ENCODE measurements around the gene DCUN1D5.

The DCUN1D5 gene

DNA sequence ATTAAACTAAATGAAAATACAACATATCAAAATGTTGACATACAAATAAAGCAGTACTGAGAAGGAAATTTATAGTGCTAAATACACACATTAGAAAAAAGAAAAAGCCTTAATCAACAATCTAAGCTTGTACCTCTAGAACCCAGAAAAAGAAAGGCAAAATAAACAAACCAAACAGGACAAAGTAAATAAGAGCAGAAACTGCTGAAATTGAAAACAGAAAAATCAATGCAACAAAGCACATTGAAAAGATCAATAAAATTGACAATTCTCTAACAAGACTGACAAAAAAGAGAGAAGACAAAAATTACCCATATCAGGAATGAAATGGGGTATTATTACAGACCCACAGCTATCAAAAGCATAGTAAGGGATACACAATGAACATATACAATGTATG lies 21.0 kb downstream of the DCUN1D5 start:
- Histone ChIP-seq H3K79me1 (ENCODE audit: low read depth, low read length) (no peaks in the 10 kb centered on the region), H3K9me3 (replicated peaks in 1 of 2; ENCODE audit: control insufficient read depth in 2 of 2, insufficient read depth in 1 of 2, low read depth in 1 of 2, low read length in 2 of 2) (no peaks in the 10 kb centered on the region), H2BK15ac (ENCODE audit: low read length) (no peak overlapping the region)

DNA sequence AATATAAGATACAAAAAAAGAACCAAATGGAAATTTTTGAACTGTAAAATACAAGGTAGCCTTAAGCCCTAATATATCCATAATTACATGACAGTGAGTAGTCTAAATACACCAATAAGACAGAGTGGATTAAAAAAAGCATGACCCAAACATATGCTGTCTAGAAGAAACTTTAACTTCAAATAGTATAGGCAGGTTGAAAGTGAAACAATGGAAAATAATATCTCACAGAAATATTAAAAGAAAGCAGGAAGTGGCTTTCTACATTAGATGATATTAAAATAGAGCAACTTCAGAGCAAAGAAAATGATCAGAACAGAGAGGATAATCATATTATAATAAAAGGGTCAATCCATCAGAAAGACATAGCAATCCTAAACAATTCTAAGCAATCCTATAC lies 21.8 kb downstream of the DCUN1D5 start:
- H3K14ac ChIP-seq (ENCODE audit: low read length): no peak overlapping the region
- H3K23ac ChIP-seq (ENCODE audit: low read depth, low read length, poor library complexity): no peak overlapping the region
- H2AFZ ChIP-seq (ENCODE audit: low read length): no peak overlapping the region
- H3K79me1 ChIP-seq (ENCODE audit: low read depth, low read length): no peaks in the 10 kb centered on the region
- no peak overlapping the region for H3K4ac ChIP-seq (ENCODE audit: low read length)
- peaks cover 0 to 2% of the 10 kb centered on the region in 2 donors for H3K4me1 ChIP-seq (ENCODE audit: control insufficient read depth in 2 of 2, insufficient read depth in 1 of 2, low read depth in 1 of 2, low read length in 2 of 2)
- peaks cover 2 to 63% of the 10 kb centered on the region in 2 donors for H3K36me3 ChIP-seq (replicated peaks in 1 of 2; ENCODE audit: control insufficient read depth in 2 of 2, insufficient read depth in 2 of 2, low read length in 2 of 2)
- no peak overlapping the region for H3K27ac ChIP-seq (replicated peaks; ENCODE audit: low read length)
- no peak overlapping the region for H4K91ac ChIP-seq (ENCODE audit: low read depth, low read length, poor library complexity)
- H2BK12ac ChIP-seq (ENCODE audit: low read length): no peak overlapping the region
- no peaks in the 10 kb centered on the region for H3K27me3 ChIP-seq (ENCODE audit: control insufficient read depth in 3 of 3, insufficient read depth in 3 of 3, low read depth in 1 of 3, low read length in 3 of 3)
- H2BK5ac ChIP-seq (ENCODE audit: low read length): no peak overlapping the region
- no peak overlapping the region for H2BK15ac ChIP-seq (ENCODE audit: low read length)
- H3K9me3 ChIP-seq (replicated peaks in 1 of 2; ENCODE audit: control insufficient read depth in 2 of 2, insufficient read depth in 1 of 2, low read depth in 1 of 2, low read length in 2 of 2): no peaks in the 10 kb centered on the region
- H3K4me3 ChIP-seq (ENCODE audit: low read length in 2 of 2): no peak overlapping the region
- H3K18ac ChIP-seq (ENCODE audit: low read length): no peak overlapping the region
- no peak overlapping the region for H4K8ac ChIP-seq (ENCODE audit: low read depth, low read length)
- H2AK5ac ChIP-seq (ENCODE audit: low read depth, low read length): no peak overlapping the region
- no peak overlapping the region for H3K9ac ChIP-seq (ENCODE audit: low read depth, low read length, poor library complexity)
- H2BK120ac ChIP-seq (ENCODE audit: low read depth, low read length): no peak overlapping the region
- DNase-seq (ENCODE audit: low spot score): no peak
- no peak overlapping the region for H3K4me2 ChIP-seq (ENCODE audit: insufficient read depth, low read length, poor library complexity, severe bottlenecking)

More for the DNA sequence above, 21.0 kb downstream of the DCUN1D5 start:
- Histone ChIP-seq H2BK12ac (ENCODE audit: low read length) (no peak overlapping the region), H3K4me3 (ENCODE audit: low read length in 2 of 2) (no peak overlapping the region), H3K4me1 (ENCODE audit: control insufficient read depth in 2 of 2, insufficient read depth in 1 of 2, low read depth in 1 of 2, low read length in 2 of 2) (peaks cover 0 to 2% of the 10 kb centered on the region in 2 donors), H3K27me3 (ENCODE audit: control insufficient read depth in 3 of 3, insufficient read depth in 3 of 3, low read depth in 1 of 3, low read length in 3 of 3) (no peaks in the 10 kb centered on the region), H2BK120ac (ENCODE audit: low read depth, low read length) (no peak overlapping the region), H3K36me3 (replicated peaks in 1 of 2; ENCODE audit: control insufficient read depth in 2 of 2, insufficient read depth in 2 of 2, low read length in 2 of 2) (peaks cover 2 to 63% of the 10 kb centered on the region in 2 donors), H4K91ac (ENCODE audit: low read depth, low read length, poor library complexity) (no peak overlapping the region), H3K14ac (ENCODE audit: low read length) (no peak overlapping the region), H2BK5ac (ENCODE audit: low read length) (no peak overlapping the region), H2AFZ (ENCODE audit: low read length) (no peak overlapping the region), H2AK5ac (ENCODE audit: low read depth, low read length) (no peak overlapping the region), H3K4me2 (ENCODE audit: insufficient read depth, low read length, poor library complexity, severe bottlenecking) (no peak overlapping the region), H3K27ac (replicated peaks; ENCODE audit: low read length) (no peak overlapping the region), H4K8ac (ENCODE audit: low read depth, low read length) (no peak overlapping the region), H3K9ac (ENCODE audit: low read depth, low read length, poor library complexity) (no peak overlapping the region), H3K4ac (ENCODE audit: low read length) (no peak overlapping the region), H3K23ac (ENCODE audit: low read depth, low read length, poor library complexity) (no peak overlapping the region), H3K18ac (ENCODE audit: low read length) (no peak overlapping the region)
- DNase-seq (ENCODE audit: low spot score): no peak

DNA sequence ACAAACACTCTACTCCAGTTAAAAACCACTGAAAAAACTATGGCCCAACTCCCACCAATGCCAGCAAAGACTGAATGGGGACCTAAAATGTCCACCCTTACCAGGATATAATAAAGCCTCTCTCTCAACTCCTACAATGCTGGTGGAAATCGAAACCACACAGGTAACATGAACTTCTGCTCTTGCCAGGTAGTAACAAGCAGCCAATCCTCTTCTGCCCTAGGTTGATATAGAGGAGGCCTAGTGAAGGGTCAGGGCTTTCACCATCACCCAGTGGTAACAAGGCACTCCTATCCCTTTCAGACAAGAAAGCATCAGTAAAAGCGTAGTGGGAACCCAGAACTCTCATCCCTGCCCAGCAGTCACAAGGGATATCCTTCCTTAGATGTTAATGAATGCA lies 22.6 kb downstream of the DCUN1D5 start:
- Histone ChIP-seq H3K27me3 (ENCODE audit: control insufficient read depth in 3 of 3, insufficient read depth in 3 of 3, low read depth in 1 of 3, low read length in 3 of 3) (no peaks in the 10 kb centered on the region), H2BK5ac (ENCODE audit: low read length) (no peak overlapping the region), H3K23ac (ENCODE audit: low read depth, low read length, poor library complexity) (no peak overlapping the region), H3K4me2 (ENCODE audit: insufficient read depth, low read length, poor library complexity, severe bottlenecking) (no peak overlapping the region), H2AFZ (ENCODE audit: low read length) (no peak overlapping the region), H2BK15ac (ENCODE audit: low read length) (no peak overlapping the region), H3K36me3 (replicated peaks in 1 of 2; ENCODE audit: control insufficient read depth in 2 of 2, insufficient read depth in 2 of 2, low read length in 2 of 2) (peaks cover 0 to 65% of the 10 kb centered on the region in 2 donors), H4K8ac (ENCODE audit: low read depth, low read length) (no peak overlapping the region), H3K18ac (ENCODE audit: low read length) (no peak overlapping the region), H2BK12ac (ENCODE audit: low read length) (no peak overlapping the region), H3K9me3 (replicated peaks in 1 of 2; ENCODE audit: control insufficient read depth in 2 of 2, insufficient read depth in 1 of 2, low read depth in 1 of 2, low read length in 2 of 2) (no peaks in the 10 kb centered on the region), H3K27ac (replicated peaks; ENCODE audit: low read length) (no peak overlapping the region), H3K79me1 (ENCODE audit: low read depth, low read length) (no peaks in the 10 kb centered on the region), H2AK5ac (ENCODE audit: low read depth, low read length) (no peak overlapping the region), H2BK120ac (ENCODE audit: low read depth, low read length) (no peak overlapping the region), H3K4me1 (ENCODE audit: control insufficient read depth in 2 of 2, insufficient read depth in 1 of 2, low read depth in 1 of 2, low read length in 2 of 2) (peaks cover 0 to 2% of the 10 kb centered on the region in 2 donors), H3K14ac (ENCODE audit: low read length) (no peak overlapping the region), H3K9ac (ENCODE audit: low read depth, low read length, poor library complexity) (no peak overlapping the region), H3K4ac (ENCODE audit: low read length) (no peak overlapping the region), H4K91ac (ENCODE audit: low read depth, low read length, poor library complexity) (no peak overlapping the region), H3K4me3 (ENCODE audit: low read length in 2 of 2) (no peak overlapping the region)
- no CpG with 5 or more reads among the region's 2 CpGs for WGBS, 2 donors (ENCODE audit: extremely low coverage in 2 of 2, insufficient read length in 2 of 2, insufficient replicate concordance in 1 of 2)
- DNase-seq (ENCODE audit: low spot score): no peak

DNA sequence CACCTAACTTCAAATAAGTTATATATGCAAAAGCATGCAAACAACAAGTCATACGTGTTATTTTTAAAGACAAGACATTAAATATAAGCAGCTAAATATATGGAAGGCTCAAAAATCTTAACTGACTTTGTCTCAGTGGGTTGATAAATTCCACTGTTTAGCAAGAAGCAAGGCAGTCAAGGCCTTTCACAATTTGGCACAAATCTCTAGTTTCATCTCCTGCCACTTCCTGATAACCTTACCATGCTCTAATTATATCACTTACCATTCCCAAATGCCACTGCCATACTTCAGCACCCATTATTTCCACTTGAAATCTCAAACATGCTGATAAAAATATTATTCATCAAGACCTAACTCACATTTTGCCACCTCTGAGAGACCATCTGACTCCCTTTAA lies 24.8 kb downstream of the DCUN1D5 start:
- Histone ChIP-seq H2AK5ac (ENCODE audit: low read depth, low read length) (no peak overlapping the region), H3K4ac (ENCODE audit: low read length) (no peak overlapping the region), H3K9me3 (replicated peaks in 1 of 2; ENCODE audit: control insufficient read depth in 2 of 2, insufficient read depth in 1 of 2, low read depth in 1 of 2, low read length in 2 of 2) (no peaks in the 10 kb centered on the region), H4K8ac (ENCODE audit: low read depth, low read length) (no peak overlapping the region), H3K4me3 (ENCODE audit: low read length in 2 of 2) (no peak overlapping the region), H2BK5ac (ENCODE audit: low read length) (no peak overlapping the region), H3K36me3 (replicated peaks in 1 of 2; ENCODE audit: control insufficient read depth in 2 of 2, insufficient read depth in 2 of 2, low read length in 2 of 2) (peaks cover 4 to 72% of the 10 kb centered on the region in 2 donors), H3K27me3 (ENCODE audit: control insufficient read depth in 3 of 3, insufficient read depth in 3 of 3, low read depth in 1 of 3, low read length in 3 of 3) (no peaks in the 10 kb centered on the region), H3K18ac (ENCODE audit: low read length) (no peak overlapping the region), H2BK120ac (ENCODE audit: low read depth, low read length) (no peak overlapping the region), H3K27ac (replicated peaks; ENCODE audit: low read length) (no peak overlapping the region), H2AFZ (ENCODE audit: low read length) (no peak overlapping the region), H3K14ac (ENCODE audit: low read length) (no peak overlapping the region), H3K4me1 (ENCODE audit: control insufficient read depth in 2 of 2, insufficient read depth in 1 of 2, low read depth in 1 of 2, low read length in 2 of 2) (peaks cover 0 to 2% of the 10 kb centered on the region in 2 donors), H2BK15ac (ENCODE audit: low read length) (no peak overlapping the region), H3K23ac (ENCODE audit: low read depth, low read length, poor library complexity) (no peak overlapping the region), H3K4me2 (ENCODE audit: insufficient read depth, low read length, poor library complexity, severe bottlenecking) (no peak overlapping the region), H3K9ac (ENCODE audit: low read depth, low read length, poor library complexity) (no peak overlapping the region), H2BK12ac (ENCODE audit: low read length) (no peak overlapping the region), H3K79me1 (ENCODE audit: low read depth, low read length) (no peaks in the 10 kb centered on the region), H4K91ac (ENCODE audit: low read depth, low read length, poor library complexity) (no peak overlapping the region)
- WGBS, 2 donors (ENCODE audit: extremely low coverage in 2 of 2, insufficient read length in 2 of 2, insufficient replicate concordance in 1 of 2): no CpG with 5 or more reads among the region's 1 CpG
- no peak for DNase-seq (ENCODE audit: low spot score)

Measured in neuronal stem cell (in vitro differentiated cells).